ENCODE measurements around the gene SKAP1. TPM values are rescaled to one million over a fixed set of nuclear protein-coding genes. Genes with fewer than 3 reads are reported as not detected.

SKAP1 gene
- total RNA-seq, 1 experiment from 2014 or later, result not detected

DNA sequence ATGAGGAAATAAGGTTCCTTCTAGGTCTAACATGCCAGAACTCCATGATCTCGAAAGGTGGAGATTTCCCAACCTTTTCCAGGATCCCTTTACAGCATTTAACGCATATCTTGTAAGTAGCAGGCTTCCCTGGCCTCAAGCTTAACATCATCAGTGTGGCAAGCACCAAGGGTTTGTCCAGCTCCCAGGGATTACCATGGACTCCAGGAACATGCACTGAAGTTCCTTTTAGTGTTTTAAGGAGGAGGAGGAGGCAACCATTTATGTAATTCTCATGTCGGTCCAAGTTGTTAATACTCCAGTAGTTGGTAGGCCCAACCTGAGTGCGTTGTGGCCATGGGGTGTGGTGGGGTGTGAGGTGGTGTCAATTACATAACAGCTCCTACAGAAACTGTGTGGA lies 11.8 kb upstream of the SKAP1 start:
- BruUV-seq (replicated peaks), result no TSS peak
- DNase-seq (ENCODE audit: unreplicated experiment), result no peak
- CTCF ChIA-PET, result no interaction called here
- peaks cover 6% of the 10 kb centered on the region for H3K4me1 Mint-ChIP-seq (ENCODE audit: insufficient read depth, unreplicated experiment)
- POLR2A ChIA-PET, result interaction anchor here (1.1 kb wide), 1 partner anchor 15 kb away, joined by 3 read pairs; no protein-coding TSS in a partner anchor
- H3K4me3 Mint-ChIP-seq (ENCODE audit: unreplicated experiment), result no peak overlapping the region
- TF ChIP-seq, protein P1, sequence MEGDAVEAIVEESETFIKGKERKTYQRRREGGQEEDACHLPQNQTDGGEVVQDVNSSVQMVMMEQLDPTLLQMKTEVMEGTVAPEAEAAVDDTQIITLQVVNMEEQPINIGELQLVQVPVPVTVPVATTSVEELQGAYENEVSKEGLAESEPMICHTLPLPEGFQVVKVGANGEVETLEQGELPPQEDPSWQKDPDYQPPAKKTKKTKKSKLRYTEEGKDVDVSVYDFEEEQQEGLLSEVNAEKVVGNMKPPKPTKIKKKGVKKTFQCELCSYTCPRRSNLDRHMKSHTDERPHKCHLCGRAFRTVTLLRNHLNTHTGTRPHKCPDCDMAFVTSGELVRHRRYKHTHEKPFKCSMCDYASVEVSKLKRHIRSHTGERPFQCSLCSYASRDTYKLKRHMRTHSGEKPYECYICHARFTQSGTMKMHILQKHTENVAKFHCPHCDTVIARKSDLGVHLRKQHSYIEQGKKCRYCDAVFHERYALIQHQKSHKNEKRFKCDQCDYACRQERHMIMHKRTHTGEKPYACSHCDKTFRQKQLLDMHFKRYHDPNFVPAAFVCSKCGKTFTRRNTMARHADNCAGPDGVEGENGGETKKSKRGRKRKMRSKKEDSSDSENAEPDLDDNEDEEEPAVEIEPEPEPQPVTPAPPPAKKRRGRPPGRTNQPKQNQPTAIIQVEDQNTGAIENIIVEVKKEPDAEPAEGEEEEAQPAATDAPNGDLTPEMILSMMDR (IDR thresholded peaks at IDR 0.05; ENCODE audit: unreplicated experiment), result no peak
- no peaks in the 10 kb centered on the region for H3K36me3 Mint-ChIP-seq (ENCODE audit: insufficient read depth, unreplicated experiment)
- peaks cover 6% of the 10 kb centered on the region for H3K27me3 Mint-ChIP-seq (ENCODE audit: insufficient read depth, unreplicated experiment)
- H3K27ac Mint-ChIP-seq (ENCODE audit: low read depth, unreplicated experiment), result no peak overlapping the region
- H3K9me3 Mint-ChIP-seq (ENCODE audit: unreplicated experiment), result peaks cover 8% of the 10 kb centered on the region
- intact Hi-C loops (cut with micrococcal nuclease), result no loop called here

DNA sequence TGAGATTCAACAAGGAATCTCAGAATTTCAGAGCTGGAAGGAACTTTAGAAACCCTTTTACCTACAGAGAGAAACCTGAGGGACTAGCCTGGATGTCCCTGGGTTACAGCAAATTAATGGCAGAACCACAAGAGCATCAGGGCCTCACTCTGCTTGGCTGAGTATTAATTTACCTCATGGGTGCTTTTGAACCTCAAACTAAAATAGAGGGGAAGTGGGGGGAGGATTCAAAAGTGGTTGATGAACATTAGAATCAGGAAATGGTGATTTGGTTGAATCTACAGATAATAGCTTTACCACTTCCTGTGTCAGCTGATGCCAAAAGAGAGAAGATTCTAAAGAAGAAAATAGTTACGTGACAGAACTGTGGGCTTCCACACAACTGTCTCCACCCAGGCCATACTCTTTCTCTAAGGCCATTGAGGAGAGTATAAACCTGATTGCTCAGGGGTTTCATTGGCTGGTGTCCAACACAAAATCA lies 11.3 kb upstream of the SKAP1 start:
- DNase-seq (ENCODE audit: unreplicated experiment), result no peak
- peaks cover 6% of the 10 kb centered on the region for H3K4me1 Mint-ChIP-seq (ENCODE audit: insufficient read depth, unreplicated experiment)
- no TSS peak for BruUV-seq (replicated peaks)
- H3K36me3 Mint-ChIP-seq (ENCODE audit: insufficient read depth, unreplicated experiment), result no peaks in the 10 kb centered on the region
- no peak overlapping the region for H3K4me3 Mint-ChIP-seq (ENCODE audit: unreplicated experiment)
- intact Hi-C loops (cut with micrococcal nuclease), result no loop called here
- peaks cover 8% of the 10 kb centered on the region for H3K9me3 Mint-ChIP-seq (ENCODE audit: unreplicated experiment)
- CTCF ChIA-PET, result interaction anchor here (0.9 to 1.0 kb wide), 2 partner anchors 13 to 90 kb away, joined by 3 to 4 read pairs; no protein-coding TSS in a partner anchor
- H3K27ac Mint-ChIP-seq (ENCODE audit: low read depth, unreplicated experiment), result no peak overlapping the region
- peaks cover 12% of the 10 kb centered on the region for H3K27me3 Mint-ChIP-seq (ENCODE audit: insufficient read depth, unreplicated experiment)
- POLR2A ChIA-PET, result interaction anchor here (1.1 kb wide), 1 partner anchor 15 kb away, joined by 3 read pairs; no protein-coding TSS in a partner anchor
- TF ChIP-seq, protein P1 (IDR thresholded peaks at IDR 0.05; ENCODE audit: unreplicated experiment), result no peak

DNA sequence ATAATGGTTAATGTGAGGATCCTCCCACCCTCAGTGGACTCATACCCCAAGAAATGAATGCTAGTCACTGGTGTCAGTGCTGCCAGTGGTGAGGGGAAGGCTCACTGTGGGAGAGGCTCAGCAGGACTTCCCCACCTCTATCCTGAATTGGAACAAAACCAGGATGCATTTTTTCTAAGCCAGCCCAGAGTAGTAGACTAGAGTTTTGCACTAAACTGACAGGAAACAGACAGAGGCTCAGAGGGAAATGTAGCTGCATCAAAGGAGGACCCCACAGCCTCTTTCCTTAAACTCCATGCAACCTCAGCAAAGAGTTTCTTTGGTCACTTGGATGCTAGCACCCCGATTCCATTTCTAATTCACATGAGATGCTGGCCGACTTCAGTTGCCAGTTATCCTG lies 10.7 kb upstream of the SKAP1 start:
- Mint-ChIP-seq H3K27ac (ENCODE audit: low read depth, unreplicated experiment) (no peak overlapping the region), H3K9me3 (ENCODE audit: unreplicated experiment) (peaks cover 8% of the 10 kb centered on the region), H3K27me3 (ENCODE audit: insufficient read depth, unreplicated experiment) (peaks cover 17% of the 10 kb centered on the region), H3K4me3 (ENCODE audit: unreplicated experiment) (no peak overlapping the region), H3K4me1 (ENCODE audit: insufficient read depth, unreplicated experiment) (peaks cover 6% of the 10 kb centered on the region), H3K36me3 (ENCODE audit: insufficient read depth, unreplicated experiment) (no peaks in the 10 kb centered on the region)
- no TSS peak for BruUV-seq (replicated peaks)
- DNase-seq (ENCODE audit: unreplicated experiment), result no peak
- intact Hi-C loops (cut with micrococcal nuclease), result no loop called here
- ChIA-PET CTCF (interaction anchor here (0.9 to 1.0 kb wide), 2 partner anchors 13 to 89 kb away, joined by 3 to 4 read pairs; no protein-coding TSS in a partner anchor), POLR2A (no interaction called here)
- TF ChIP-seq, protein P1 (IDR thresholded peaks at IDR 0.05; ENCODE audit: unreplicated experiment), result no peak

DNA sequence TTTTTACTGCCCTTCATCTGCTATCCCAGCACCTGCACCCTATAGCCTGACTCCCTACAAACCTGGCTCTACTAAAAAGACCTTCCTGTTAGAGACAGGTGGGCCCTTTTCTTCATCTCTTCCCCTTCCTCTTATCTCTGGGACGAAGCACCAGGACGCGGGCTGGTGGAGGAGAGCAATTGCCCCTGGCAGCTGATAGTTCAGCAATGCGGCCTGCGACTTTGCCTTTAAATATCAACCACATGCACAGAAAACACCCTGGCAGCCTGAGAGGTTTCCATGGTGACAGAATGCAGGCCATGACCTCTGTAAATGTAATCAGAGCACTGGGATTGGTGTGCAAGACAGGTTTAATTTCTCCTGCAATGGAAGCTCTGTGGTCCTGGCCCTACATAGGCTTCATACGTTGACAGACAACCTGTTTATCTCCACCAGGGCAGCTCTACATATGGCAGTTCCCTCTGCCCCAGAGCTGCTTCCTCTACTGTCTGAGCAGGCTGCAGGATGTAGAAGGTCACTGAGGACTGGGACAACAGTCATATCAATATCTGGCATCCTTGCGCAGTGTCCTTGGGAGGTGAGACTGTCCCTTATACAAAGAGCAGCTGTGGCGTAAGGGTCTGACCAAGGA lies 10.0 kb upstream of the SKAP1 start:
- intact Hi-C loops (cut with micrococcal nuclease), result no loop called here
- H3K4me1 Mint-ChIP-seq (ENCODE audit: insufficient read depth, unreplicated experiment), result peaks cover 6% of the 10 kb centered on the region
- ChIA-PET CTCF (interaction anchor here (0.8 to 1.0 kb wide), 2 partner anchors 12 to 17 kb away, joined by 3 to 4 read pairs; no protein-coding TSS in a partner anchor), POLR2A (no interaction called here)
- no peak overlapping the region for H3K4me3 Mint-ChIP-seq (ENCODE audit: unreplicated experiment)
- TF ChIP-seq, protein P1 (IDR thresholded peaks at IDR 0.05; ENCODE audit: unreplicated experiment), result no peak
- peaks cover 8% of the 10 kb centered on the region for H3K9me3 Mint-ChIP-seq (ENCODE audit: unreplicated experiment)
- no peak for DNase-seq (ENCODE audit: unreplicated experiment)
- no peaks in the 10 kb centered on the region for H3K36me3 Mint-ChIP-seq (ENCODE audit: insufficient read depth, unreplicated experiment)
- H3K27ac Mint-ChIP-seq (ENCODE audit: low read depth, unreplicated experiment), result no peak overlapping the region
- H3K27me3 Mint-ChIP-seq (ENCODE audit: insufficient read depth, unreplicated experiment), result peaks cover 17% of the 10 kb centered on the region
- BruUV-seq (replicated peaks), result no TSS peak

All from MCF 10A (cell line).